GM12892 (cell line): ENCODE measurements around the gene BBLN.

Experiments used
- POLR2A ChIP-seq: IDR thresholded peaks from 2 replicates; pipeline ENCODE4 v1.6.1; 2011; ENCODE audit warnings: low read depth, low read length, control low read depth
- POLR2AphosphoS5 ChIP-seq: IDR thresholded peaks from 2 replicates; pipeline ENCODE4 v1.6.1; 2011; ENCODE audit warnings: low read depth, low read length, control low read depth
- TAF1 ChIP-seq: IDR thresholded peaks from 2 replicates; pipeline ENCODE4 v1.6.1; 2011; ENCODE audit warnings: low read depth, mild to moderate bottlenecking, control low read depth, low read length, borderline replicate concordance

GRCh38 chr9:128204858-128205257, 44.8 kb downstream of the BBLN start:
- TF ChIP-seq POLR2A = no peak
- TF ChIP-seq POLR2AphosphoS5 = no peak
- no peak for TF ChIP-seq TAF1
